Kidney (tissue), 14 donors: ENCODE measurements around the gene PACSIN1. TPM values are rescaled to one million over a fixed set of nuclear protein-coding genes. Genes with fewer than 3 reads are reported as not detected.

Experiments
- DNase-seq, 5 donors: peaks; one replicate each; pipeline ENCODE4 v3.0.0-alpha.2; 2013 to 2020
- FAIRE-seq: peaks from 2 replicates; lab custom pipeline; 2012; peaks lifted over from hg19 to GRCh38; lab: Jason Lieb, UNC
- H3K27ac ChIP-seq, 2 donors: one replicate each; pipeline ENCODE4 v1.7.0; 2013; ENCODE audit warnings: low read depth in 2 of 2, low read length in 2 of 2, inconsistent platforms in 1 of 2
- H3K27me3 ChIP-seq: one replicate; pipeline ENCODE4 v1.7.1; 2013; ENCODE audit warnings: low read length, inconsistent platforms; ENCODE audit not compliant: control insufficient read depth, insufficient read depth
- H3K36me3 ChIP-seq, 3 donors: one replicate each; pipeline versions ENCODE4 v1.7.0 to v1.7.1; 2013; ENCODE audit warnings: low read length in 3 of 3, control low read depth in 1 of 3, inconsistent platforms in 1 of 3; ENCODE audit not compliant: insufficient read depth in 3 of 3, control insufficient read depth in 2 of 3
- H3K4me1 ChIP-seq, 3 donors: one replicate each; pipeline versions ENCODE4 v1.7.0 to v1.7.1; 2013; ENCODE audit warnings: low read length in 3 of 3, inconsistent platforms in 1 of 3, low read depth in 1 of 3; ENCODE audit not compliant: control insufficient read depth in 2 of 3, insufficient read depth in 2 of 3
- H3K4me3 ChIP-seq, 3 donors: one replicate each; pipeline versions ENCODE4 v1.7.0 to v1.8.1; 2013; ENCODE audit warnings: low read length in 3 of 3, control low read depth in 1 of 3, inconsistent platforms in 1 of 3
- H3K9ac ChIP-seq, 3 donors: one replicate each; pipeline versions ENCODE4 v1.7.0 to v1.7.1; 2013; ENCODE audit warnings: low read length in 3 of 3, control low read depth in 1 of 3, inconsistent platforms in 1 of 3
- H3K9me3 ChIP-seq, 3 donors: one replicate each; pipeline versions ENCODE4 v1.7.0 to v1.7.1; 2013; ENCODE audit warnings: low read length in 3 of 3, control low read depth in 1 of 3, inconsistent platforms in 1 of 3; ENCODE audit not compliant: control insufficient read depth in 2 of 3, insufficient read depth in 1 of 3
- CTCF ChIP-seq: IDR thresholded peaks from 3 replicates; pipeline ENCODE4 v1.5.1; 2012; ENCODE audit warnings: mild to moderate bottlenecking, moderate library complexity, borderline replicate concordance; ENCODE audit not compliant: insufficient read depth; ENCODE audit errors: extremely low read depth
- intact Hi-C: fragments of 100-400 bp; cut with DNase I; formaldehyde crosslinking; loops from one replicate; pipeline ENCODE4 v1.11.1; 2022
- polyA plus RNA-seq: library from polyadenylated mRNA; stranded (reverse); fragments of 350-450 nt; fragmentation: Illumina TruSeq; extraction: RNeasy Lipid Tissue Mini Kit (QIAGEN cat#74804); gene quantifications from one replicate; pipeline ENCODE4 v1.2.3, GENCODE V29; 2014; ENCODE audit warnings: low read depth, low replicate concordance; ENCODE audit not compliant: insufficient read depth
- total RNA-seq: library from RNA; stranded (reverse); fragmentation: NEBNext Ultra II Directional; extraction: Animal tissue kit (Norgen Biotek cat#: 25700); gene quantifications from one replicate; pipeline ENCODE4 v1.2.1, GENCODE V29; 2021
- donor health status: control.
- donor health status: control.
- donor health status: control.
- donor health status: control.
- donor health status: control.
- donor health status: DM: yes; HTN: yes; CAD: no.
- donor health status: Normal renal cell carcinoma (clear cell type).

PACSIN1 gene
- total and polyA plus RNA-seq, 2 donors from 2014 or later: 1.7 to 4.1 TPM

- no peak overlapping the region for H3K4me3 ChIP-seq
- H3K27ac ChIP-seq: no peak overlapping the region
- no peaks in the 10 kb centered on the region for H3K9me3 ChIP-seq
- no peak for DNase-seq
- H3K4me1 ChIP-seq: no peaks in the 10 kb centered on the region
- intact Hi-C loops: no loop called here
- no peak for TF ChIP-seq CTCF
- no peak for FAIRE-seq
- H3K36me3 ChIP-seq: peaks cover 0 to 11% (median 2%) of the 10 kb centered on the region in 3 donors
- no peaks in the 10 kb centered on the region for H3K27me3 ChIP-seq
- H3K9ac ChIP-seq: no peak overlapping the region
These were observed 117.6 kb downstream of the PACSIN1 start for GRCh38 chr6:34583461-34583860.

GRCh38 chr6:34583861-34584604 lies 118.2 kb downstream of the PACSIN1 start:
- no peak for DNase-seq
- Histone ChIP-seq H3K4me3 (no peak overlapping the region), H3K27me3 (no peaks in the 10 kb centered on the region), H3K27ac (no peak overlapping the region), H3K36me3 (peaks cover 0 to 12% (median 2%) of the 10 kb centered on the region in 3 donors), H3K9ac (no peak overlapping the region), H3K4me1 (no peaks in the 10 kb centered on the region), H3K9me3 (no peaks in the 10 kb centered on the region)
- intact Hi-C loops: no loop called here
- FAIRE-seq: no peak
- TF ChIP-seq CTCF: no peak

- H3K4me3 ChIP-seq: no peak overlapping the region
- no peak overlapping the region for H3K27ac ChIP-seq
- no peaks in the 10 kb centered on the region for H3K4me1 ChIP-seq
- peaks cover 0 to 12% (median 6%) of the 10 kb centered on the region in 3 donors for H3K36me3 ChIP-seq
- intact Hi-C loops: no loop called here
- FAIRE-seq (no peak), DNase-seq (no peak)
- no peak for TF ChIP-seq CTCF
- no peak overlapping the region for H3K9ac ChIP-seq
- no peaks in the 10 kb centered on the region for H3K9me3 ChIP-seq
- no peaks in the 10 kb centered on the region for H3K27me3 ChIP-seq
These were observed 118.8 kb downstream of the PACSIN1 start for GRCh38 chr6:34584694-34585093.

Other genes starting within 250 kb of the PACSIN1 start
- 46.5 TPM for gene HMGA1, start 229.2 kb upstream of the PACSIN1 start, total RNA-seq
- 27.1 TPM for gene HMGA1, start 229.2 kb upstream of the PACSIN1 start, polyA plus RNA-seq
- gene SMIM29, start 217.1 kb upstream of the PACSIN1 start, total RNA-seq: 22.6 TPM
- 53.5 TPM for gene SMIM29, start 217.1 kb upstream of the PACSIN1 start, polyA plus RNA-seq
- 53.8 TPM for gene NUDT3, start 73.4 kb upstream of the PACSIN1 start, total RNA-seq
- 17.7 TPM for gene NUDT3, start 73.4 kb upstream of the PACSIN1 start, polyA plus RNA-seq
- gene RPS10, start 40.0 kb upstream of the PACSIN1 start, total RNA-seq: 1,138 TPM
- gene RPS10, start 40.0 kb upstream of the PACSIN1 start, polyA plus RNA-seq: 2,105 TPM
- 0.19 TPM for gene SPDEF, start 90.3 kb downstream of the PACSIN1 start, total RNA-seq
- gene SPDEF, start 90.3 kb downstream of the PACSIN1 start, polyA plus RNA-seq: not detected
- 55.7 TPM for gene ILRUN, start 230.7 kb downstream of the PACSIN1 start, total RNA-seq
- 52.4 TPM for gene ILRUN, start 230.7 kb downstream of the PACSIN1 start, polyA plus RNA-seq